ENCODE measurements around the gene RASL11B.

The RASL11B gene

DNA sequence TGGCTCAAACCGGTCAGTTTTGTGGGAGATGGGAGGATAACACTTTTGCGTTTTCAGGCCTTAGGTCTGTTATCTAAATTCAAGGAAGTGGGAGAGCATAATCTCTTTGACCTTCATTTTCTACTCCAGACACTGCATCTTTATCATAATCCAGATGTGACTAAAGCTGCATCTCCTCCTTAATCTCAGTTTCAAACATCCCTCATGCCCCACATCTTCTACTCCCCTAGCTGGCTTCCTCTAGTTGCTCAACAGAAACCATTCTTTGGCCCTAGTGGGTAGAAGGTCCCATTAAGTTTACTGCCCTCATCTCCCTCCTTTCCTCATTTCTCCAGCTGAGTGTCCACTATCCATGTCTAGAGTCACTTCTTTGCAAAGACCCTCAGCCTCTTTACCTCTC is 18.8 kb upstream of the RASL11B start:
- no peak for DNase-seq (ENCODE audit: low spot score)

DNA sequence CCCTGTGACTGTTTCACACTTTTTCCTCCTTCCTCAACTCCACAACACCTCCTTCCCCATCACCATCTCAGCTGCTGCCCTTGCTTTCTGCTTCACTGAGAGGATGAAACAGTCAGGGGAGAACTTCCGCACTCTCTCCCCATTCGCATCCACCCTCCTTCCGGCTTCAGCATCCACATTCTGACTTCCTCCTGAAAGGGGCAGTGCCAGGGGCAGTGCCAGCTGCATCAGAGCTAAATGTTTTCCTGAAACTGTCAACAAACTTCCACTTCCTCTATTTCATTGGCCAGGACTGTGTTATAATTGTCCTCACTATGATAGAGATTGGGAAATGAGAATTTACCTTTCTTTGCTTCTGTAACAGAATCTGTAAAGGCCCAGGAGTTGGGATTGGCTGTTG is 18.2 kb upstream of the RASL11B start:
- DNase-seq (ENCODE audit: low spot score), result no peak

DNA sequence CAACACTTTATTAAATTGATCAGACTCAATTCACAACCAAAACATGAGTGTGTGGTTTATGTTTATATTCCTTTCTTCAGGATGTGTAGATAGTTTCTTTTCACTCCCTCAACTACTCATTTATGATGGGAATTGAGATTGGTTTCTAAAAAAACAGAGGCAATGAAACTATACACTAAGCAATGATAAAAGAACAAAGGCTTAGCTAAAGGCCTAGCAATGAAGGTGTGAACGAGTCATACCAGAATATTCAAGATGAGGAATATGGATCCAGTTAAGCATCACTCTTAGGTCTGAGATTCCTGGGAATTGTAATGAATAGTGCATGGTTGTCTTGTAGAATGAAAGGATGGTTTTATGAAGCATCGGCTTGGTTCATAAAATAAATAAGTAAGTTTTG is 17.5 kb upstream of the RASL11B start:
- DNase-seq (ENCODE audit: low spot score), result no peak

DNA sequence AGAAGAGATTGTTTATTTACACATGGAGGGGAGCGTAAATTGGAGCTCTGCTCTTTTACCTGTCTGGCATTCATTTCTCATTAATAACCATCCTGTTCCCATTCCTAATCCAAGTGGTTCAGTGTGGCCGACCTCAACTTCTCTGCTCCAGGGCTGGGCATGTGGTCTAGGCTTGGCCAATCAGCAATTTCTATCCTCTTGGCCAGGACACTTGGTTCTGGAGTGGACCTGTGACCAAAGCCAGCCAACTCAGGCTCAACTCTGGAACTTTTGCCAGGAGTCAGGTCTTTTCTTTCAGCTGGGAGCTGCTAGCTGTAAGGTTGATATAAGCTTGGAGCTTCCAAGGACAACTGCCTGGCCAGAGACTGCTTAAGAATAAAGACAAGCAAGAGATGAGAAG is 15.6 kb upstream of the RASL11B start:
- DNase-seq (ENCODE audit: low spot score), result no peak

DNA sequence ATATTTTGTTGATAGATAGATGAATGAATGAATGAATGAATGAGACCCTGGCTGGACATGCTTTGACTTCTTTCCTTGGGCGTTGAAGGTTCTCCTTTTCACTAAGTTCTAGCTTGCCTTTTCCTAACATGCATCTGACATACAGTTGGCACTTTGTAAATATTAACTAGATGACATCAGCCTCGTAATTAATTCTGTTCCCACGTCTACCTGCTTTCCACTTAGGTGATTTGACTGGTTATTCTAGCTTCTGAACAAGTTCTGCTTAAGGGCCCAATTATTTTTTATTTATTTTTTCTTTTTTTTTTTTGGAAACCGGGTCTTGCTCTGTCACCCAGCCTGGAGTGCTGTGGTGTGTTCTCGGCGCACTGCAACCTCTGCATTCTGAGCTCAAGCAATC is 13.9 kb upstream of the RASL11B start:
- DNase-seq (ENCODE audit: low spot score), result no peak

DNA sequence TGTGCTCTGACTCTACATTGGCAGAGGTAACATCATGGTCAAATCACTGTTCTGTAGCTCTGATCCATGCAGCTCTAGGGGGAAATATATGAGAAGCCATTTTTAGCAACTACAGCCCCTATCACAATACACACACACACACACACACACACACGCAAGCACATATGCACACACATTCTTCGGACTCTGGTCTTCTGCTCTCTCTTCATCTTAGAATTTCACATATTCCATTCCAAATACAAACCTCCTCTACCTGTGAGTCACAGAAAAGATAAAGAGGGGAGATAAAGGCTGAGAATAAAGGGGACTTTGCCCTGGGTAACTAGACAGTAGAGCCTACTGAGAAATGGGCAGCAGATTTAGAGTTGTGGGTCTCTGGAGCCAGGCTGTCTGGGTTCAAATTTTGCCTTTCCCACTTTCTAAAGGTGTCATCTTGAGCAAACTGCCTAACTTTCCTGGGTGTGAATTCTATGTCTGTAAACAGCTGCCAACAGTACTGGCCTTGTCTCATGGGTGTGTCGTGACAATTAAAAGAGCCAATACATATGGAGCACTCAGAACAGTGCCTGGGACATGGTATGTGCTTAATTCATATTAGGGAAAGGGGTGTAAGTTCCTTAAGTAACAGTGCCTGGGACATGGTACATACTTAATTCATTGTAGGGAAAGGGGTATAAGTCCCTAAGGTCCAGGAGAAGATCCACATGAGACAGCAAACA is 11.6 kb upstream of the RASL11B start:
- DNase-seq (ENCODE audit: low spot score), result no peak

DNA sequence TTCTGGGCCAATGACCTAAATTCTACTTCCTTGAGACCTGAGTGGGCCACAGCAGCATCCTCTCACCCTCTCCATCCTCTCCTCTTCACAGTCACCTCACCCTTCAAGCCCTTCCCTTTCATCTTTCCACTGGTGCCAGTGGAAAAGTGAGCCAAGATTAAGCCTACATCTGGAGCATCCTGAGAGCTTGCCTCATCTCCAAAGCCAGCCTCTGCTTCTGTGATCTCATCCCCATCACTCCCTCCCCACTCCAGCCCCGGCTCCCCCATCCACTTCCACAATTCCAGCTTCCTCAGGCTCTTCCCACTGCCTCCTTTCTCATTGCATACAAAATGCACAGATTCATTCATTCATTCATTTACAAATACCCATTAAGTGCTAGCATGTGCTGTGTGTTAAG is 10.1 kb upstream of the RASL11B start:
- no peak for DNase-seq (ENCODE audit: low spot score)

DNA sequence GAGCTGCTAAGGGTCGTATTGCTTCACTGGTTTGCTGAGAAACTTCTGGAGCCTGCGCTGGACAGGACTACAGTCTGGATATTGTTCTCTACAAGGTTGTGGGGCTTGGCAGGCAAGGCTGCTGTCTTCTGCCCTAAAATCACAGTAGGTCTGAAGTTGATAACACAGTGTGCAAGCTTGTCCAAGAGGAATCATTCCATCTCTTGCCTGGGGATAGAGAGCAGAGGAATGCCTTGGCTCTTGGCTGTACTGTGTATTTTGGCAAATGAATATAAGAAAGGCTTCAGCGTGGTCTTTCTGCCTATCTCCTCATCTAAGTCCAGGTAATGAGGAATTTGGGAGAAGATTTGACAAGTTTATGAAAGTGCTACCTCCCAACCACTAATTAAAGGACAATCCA is 9.4 kb upstream of the RASL11B start:
- DNase-seq (ENCODE audit: low spot score), result no peak

DNA sequence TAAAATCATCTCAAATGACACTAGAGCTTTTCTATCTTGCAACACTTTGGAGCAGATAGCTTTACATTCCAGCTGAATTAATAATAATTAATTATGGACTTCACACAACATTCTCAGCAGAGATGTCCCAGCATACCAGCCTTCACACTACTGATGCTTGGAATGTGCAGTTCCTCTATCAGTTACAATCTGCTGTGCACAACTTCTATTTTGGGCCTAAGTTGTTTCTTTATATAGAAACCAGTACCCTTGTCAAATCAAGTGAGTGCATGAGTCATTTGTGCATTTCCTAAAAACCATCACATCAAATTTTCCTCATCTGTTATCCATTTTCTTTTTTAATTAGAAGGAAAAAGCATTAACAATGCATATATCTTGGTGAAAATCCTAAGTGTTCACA is 8.8 kb upstream of the RASL11B start:
- DNase-seq (ENCODE audit: low spot score), result no peak

DNA sequence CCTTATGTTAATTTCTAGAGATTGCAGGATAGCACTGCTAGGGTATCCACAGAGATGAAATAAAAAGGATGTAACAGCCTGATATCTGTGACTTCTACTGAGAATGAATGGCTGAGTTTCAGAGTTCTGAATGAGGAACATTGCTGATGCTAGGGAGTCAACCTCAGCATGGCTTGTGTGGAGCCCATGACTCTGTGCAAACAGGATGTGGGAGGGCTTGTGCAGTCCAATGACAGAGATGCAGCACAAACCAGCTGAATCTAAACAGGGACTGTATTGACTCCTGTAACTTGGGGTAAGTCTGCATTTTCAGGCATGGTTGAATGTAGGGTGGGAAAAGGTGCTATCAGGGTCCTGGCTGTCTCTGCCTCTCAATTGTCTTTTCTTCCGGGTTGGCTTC is 5.3 kb upstream of the RASL11B start:
- DNase-seq (ENCODE audit: low spot score), result no peak

DNA sequence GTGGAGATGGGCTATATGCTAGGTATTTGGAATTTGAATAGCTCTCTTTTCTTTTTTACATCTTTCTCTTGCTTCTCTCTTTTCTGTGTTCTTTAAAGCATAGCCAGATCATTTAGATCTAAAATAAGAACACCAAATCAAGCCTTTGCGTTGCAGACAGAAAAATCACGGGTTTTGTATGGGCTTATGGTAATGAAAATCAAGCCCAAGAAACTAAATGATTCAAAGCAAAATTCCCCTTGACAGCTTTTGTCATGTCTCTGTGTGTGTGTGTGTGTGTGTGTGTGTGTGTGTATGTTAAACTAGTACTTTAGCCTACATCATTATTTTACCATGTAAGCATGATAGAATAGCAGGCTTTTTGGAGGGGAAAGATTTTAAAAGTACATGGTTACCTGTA is 1.8 kb upstream of the RASL11B start:
- no peak for DNase-seq (ENCODE audit: low spot score)

DNA sequence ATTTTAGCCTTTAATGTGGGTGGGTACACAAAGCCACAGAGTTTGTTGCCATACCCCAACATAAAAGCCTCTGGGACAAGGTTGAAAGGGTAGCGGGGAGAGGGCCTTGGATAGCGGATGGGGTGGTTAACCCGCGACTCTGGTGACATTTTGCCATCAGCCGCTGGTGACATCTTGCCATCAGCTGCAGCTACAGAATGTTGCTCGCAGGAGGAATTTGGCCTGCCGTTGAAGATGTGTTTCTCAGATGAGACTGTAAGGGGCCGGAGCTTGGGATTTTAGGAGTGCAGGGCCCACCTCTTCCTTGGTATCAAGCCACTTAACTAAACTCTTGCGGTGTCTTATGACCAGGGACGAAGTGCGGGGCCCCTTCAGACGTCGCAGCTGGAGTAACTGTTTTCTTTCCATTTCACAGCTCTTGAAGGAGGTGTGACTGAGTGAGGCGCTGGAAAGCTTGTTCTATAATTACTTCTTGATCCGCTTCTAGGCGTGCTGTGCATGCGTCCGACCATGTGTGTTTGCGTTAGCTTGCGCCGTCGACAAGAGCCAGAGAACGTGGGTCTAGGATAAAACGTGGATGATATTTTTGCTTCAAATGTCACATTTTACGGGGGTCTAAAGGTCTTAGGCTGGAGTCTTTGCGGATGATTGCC is 820 bp upstream of the RASL11B start:
- no peak for DNase-seq (ENCODE audit: low spot score)

DNA sequence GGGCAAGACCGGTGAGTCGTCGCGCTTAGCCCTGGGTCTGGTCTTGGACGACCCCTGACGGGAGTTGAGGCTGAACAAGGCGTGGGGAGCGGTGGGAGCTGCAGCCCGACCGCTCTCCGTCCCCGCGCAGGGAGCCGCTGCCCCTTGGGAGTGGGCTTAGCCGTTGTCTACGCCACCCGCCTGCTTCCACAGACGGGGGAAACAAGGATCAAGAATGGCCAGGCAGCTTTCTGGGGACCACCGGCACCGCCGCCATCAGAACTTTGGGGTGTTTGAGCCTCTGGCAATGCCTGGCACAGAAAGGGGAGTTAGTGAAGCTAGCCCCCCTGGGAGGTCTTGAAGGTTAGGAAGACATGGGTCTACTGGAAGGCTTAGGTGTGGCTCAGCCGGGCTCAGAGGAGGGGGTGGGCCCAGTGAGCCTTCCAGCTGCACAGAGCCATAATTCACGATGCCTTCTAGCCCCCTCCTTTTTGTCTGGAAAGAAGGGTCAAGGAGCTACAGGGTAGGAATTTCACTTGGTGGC is 583 bp downstream of the RASL11B start:
- DNase-seq (ENCODE audit: low spot score), result no peak

DNA sequence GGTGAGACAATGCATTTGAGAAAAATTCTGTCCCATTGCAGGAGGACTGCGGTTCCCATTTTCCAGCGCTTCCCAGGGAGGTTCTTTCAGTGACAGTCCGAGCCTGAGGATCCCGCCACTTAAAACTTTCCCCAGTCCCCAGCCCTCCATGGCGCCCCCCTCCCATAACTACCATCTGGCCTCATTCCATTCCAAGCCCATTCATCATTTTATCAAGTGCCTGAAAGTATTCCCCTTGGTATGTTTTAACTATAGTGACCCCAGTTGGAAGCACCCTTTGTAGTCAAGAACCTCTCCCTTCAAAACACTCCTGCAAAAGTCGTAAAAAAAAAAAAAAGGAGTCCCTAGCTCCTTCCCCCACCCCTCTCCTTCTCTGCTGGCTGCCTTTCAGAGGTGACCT is 1.2 kb downstream of the RASL11B start:
- no peak for DNase-seq (ENCODE audit: low spot score)

DNA sequence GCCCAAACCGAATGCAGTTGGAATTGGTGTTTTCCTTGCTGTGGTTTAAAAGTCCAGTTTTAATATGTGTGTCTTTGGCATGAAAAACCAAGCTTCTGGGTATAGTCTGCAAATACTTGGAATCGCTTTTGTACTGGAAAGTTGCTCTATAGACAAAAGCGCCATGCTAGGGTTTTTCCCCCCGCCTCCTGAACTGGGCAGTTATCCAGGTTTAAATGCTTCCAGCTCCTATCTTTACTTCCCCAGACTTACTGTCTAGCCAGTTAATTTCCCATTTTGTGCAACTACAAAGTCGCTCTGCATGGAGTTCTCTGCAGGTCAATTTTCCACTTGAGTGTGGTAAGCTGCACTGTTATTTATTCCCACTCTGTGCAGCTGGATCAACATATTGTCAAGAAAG is 2.7 kb downstream of the RASL11B start:
- no peak for DNase-seq (ENCODE audit: low spot score)

DNA sequence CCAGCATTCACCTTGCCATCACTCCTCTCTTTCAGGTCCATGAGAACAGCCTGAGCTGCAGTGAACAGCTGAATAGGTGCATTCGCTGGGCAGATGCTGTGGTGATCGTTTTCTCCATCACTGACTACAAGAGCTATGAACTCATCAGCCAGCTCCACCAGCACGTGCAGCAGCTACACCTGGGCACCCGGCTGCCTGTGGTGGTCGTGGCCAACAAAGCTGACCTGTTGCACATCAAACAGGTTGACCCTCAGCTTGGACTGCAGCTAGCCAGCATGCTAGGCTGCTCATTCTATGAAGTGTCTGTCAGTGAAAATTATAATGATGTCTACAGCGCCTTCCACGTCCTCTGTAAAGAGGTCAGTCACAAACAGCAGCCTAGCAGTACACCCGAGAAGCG is 3.2 kb downstream of the RASL11B start:
- DNase-seq (ENCODE audit: low spot score), result no peak

DNA sequence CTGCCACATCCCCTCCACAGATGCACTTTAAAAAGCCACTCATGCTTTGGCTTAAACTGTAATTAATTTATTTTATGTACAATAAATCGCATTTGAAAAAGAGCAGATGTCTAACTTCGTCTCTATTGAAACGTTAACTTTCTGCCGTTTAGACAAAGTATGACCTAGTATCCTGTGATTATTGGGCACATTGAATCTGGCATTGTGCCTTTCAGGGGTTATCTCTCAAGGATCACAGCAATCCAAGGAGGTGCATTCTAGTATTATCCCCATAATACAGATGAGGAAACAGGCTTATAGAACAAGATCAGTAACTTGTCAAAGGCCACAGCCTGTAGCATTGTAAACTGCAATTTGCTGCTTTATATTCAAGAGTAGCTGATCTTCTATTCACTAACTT is 4.6 kb downstream of the RASL11B start:
- DNase-seq (ENCODE audit: low spot score), result no peak

DNA sequence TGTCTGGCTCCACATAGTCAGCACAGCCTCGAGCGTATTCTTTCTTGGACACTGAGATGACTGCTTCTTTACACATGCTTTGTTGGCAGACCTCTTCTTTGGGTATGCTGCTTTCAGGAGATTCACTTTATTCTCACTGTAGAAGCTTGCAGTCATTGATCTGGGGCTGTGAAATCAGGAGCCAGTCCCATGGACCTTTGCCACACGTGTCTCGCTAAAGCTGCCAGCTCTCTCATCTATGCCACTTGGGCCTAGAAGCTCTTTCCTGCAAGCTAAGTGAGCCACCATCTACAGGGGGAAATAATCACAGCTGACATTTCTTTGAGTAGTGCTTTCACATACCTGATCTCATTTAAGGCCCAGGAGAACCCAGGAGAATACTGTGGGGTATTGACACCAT is 5.0 kb downstream of the RASL11B start:
- DNase-seq (ENCODE audit: low spot score), result no peak

DNA sequence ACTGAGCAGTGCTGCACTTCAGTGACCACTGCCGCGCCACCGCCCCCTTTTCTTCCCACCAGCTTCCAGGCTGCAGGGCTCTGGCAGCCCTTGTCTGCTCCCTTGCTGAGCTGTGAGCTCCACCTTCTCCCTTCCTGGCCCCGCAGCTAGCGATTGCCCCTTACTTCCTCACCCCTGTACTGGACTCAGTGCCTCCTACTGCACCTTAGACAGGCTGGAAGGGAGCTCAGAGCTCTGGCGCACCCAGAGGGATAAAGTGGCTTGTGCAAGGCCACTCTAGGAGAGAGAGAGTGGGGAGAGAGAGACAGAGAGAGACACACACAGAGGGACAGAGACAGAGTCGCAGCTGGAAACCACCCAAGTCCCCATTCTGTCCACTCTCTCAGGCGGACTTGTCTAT is 6.0 kb downstream of the RASL11B start:
- DNase-seq (ENCODE audit: low spot score), result no peak

DNA sequence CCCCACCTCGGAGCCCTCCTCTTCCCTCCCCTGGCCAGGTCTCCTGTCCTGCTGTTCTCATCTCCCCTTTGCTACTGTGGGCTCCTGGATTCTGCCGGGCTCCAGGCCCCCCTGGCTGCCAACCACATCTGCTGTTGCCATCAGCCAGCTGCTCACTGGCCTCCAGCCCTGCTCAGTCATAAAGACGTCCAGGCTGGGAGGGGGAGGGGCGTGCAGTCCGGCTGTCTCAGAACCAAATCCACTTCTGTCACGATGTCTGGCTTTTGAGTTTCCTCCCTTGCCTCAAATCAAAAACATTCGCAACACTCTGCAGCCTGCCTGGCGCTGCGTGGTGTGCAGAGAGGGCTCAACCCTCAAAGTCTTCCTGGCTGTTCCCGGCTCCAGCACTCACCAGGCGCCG is 7.1 kb downstream of the RASL11B start:
- no peak for DNase-seq (ENCODE audit: low spot score)

DNA sequence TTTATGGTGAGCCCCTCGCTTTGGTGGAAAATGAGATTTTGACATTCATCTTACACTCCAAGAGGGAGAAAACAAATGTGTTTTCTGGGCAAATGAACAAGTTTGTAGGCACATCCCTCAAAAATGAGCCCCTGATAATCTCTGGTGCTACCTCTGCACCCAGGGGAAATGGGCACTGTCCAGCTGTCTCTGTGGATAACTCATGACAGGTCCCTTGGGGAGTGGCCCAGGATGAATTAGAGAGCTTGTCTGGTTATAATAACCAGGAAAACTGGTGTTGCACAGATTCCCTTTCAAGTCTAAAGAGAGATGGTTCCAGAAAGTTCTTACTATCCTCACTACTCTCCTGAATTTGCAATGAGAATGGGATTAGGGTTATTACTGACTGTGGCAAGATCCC is 7.5 kb downstream of the RASL11B start:
- DNase-seq (ENCODE audit: low spot score), result no peak

DNA sequence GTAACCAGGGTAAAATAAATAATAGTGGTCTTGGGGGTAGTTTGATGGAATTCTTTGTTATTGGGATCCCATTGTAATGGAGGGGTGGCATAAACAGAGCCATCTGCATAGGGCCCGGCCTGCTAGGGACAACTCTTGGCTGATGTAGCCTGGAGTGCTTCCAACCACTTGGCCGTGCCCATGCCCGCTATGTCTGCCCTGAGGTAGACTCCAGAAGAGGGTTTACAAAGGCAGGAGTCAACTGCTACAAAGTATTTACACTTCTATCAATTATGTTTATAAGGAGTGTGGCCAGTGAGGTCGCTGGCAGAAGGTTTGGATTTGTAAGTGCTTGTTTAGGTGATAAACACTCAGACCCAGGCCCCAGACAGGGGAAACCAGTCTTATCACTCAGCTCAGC is 8.1 kb downstream of the RASL11B start:
- DNase-seq (ENCODE audit: low spot score), result no peak

DNA sequence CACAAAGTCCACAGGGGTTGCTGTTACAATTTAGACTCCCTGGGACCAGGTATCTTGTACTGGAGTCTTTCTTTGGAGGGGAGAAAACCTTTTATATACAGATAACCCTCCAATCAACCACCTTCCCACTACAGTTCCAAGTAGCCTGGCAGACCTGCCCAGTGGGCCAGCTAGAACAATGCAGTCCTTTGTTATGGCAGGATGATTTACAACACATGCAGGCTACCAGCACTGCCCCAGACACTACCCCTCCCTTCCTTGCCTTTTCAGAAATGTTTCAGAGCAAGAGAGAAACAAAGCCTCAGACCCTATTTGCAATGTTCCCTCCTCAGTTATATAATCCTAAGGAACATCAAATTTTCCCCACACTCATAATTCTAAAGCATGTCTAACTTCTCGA is 11.1 kb downstream of the RASL11B start:
- DNase-seq (ENCODE audit: low spot score), result no peak

DNA sequence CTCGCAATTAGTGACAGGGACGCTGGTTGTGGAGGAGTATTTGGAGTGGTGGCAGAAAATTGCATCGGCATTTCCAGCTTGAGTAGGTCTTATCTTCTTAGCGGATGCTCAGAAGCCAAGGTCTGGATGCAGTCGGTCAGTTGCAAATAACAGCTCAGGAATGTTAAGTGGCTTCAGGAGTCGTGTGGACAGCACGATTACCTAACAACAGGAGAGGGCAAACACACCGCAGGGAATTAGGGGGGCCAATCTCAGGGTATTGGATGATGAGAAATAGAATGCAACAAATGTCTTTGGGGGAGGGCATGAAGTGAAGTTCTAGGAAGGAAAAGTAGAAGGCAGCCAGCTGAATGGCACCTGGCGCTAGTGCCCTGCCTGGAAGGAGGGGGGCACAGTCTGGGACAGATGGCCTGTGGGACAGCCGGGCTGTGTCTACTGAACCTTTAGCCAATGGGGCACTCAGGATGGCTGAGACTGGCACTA is 11.8 kb downstream of the RASL11B start:
- DNase-seq (ENCODE audit: low spot score), result no peak

Measured in hematopoietic multipotent progenitor cell treated with erythropoietin and hydrocortisone succinate and interleukin-3 and kit ligand, for 15 days (in vitro differentiated cells).